A673 (cell line): ENCODE data around the gene ETV1. TPM values are rescaled to one million over a fixed set of nuclear protein-coding genes. Genes with fewer than 3 reads are reported as not detected.

Source experiments
- BruUV-seq: library from RNA; stranded (reverse); fragments of 400-500 nt; replicated peaks from 2 replicates; lab custom pipeline; 2021; lab: Mats Ljungman, UMichigan
- CTCF ChIA-PET: fragments of 300-600 bp; sonication (Branson Sonifier 250); formaldehyde crosslinking; loops from one replicate; lab custom pipeline; 2022; ENCODE audit warnings: antibody characterized with exemption; lab: Charles Lee
- POLR2A ChIA-PET: fragments of 300-600 bp; sonication (Branson Sonifier 250); formaldehyde crosslinking; loops from one replicate; lab custom pipeline; 2022; ENCODE audit warnings: antibody characterized with exemption; ENCODE audit not compliant: low non-redundant PET; lab: Charles Lee
- DNase-seq: peaks from one replicate; pipeline ENCODE4 v3.0.0-alpha.2; 2015; ENCODE audit warnings: low spot score
- H3K27ac ChIP-seq: fragments of 200-600 bp; sonication (generic); 2 replicates; pipeline ENCODE4 v1.5.1; 2016; ENCODE audit warnings: mixed run types, low read depth, mild to moderate bottlenecking, mixed read lengths, antibody characterized with exemption, low read length; ENCODE audit not compliant: poor library complexity, severe bottlenecking
- H3K27me3 ChIP-seq: fragments of 200-600 bp; sonication (generic); replicated peaks from 2 replicates; pipeline ENCODE4 v1.6.1; 2017; ENCODE audit warnings: mixed run types, low read depth, mild to moderate bottlenecking, mixed read lengths, antibody characterized with exemption, low read length; ENCODE audit not compliant: insufficient read depth, poor library complexity
- H3K36me3 ChIP-seq: fragments of 200-600 bp; sonication (generic); 2 replicates; pipeline ENCODE4 v1.6.1; 2016; ENCODE audit warnings: mixed run types, mild to moderate bottlenecking, mixed read lengths, antibody characterized with exemption, low read length; ENCODE audit not compliant: insufficient read depth, poor library complexity, severe bottlenecking
- H3K4me1 ChIP-seq: fragments of 200-600 bp; sonication (generic); 2 replicates; pipeline ENCODE4 v1.6.1; 2017; ENCODE audit warnings: mixed run types, mild to moderate bottlenecking, mixed read lengths, antibody characterized with exemption, low read length; ENCODE audit not compliant: insufficient read depth, poor library complexity, severe bottlenecking
- H3K4me3 ChIP-seq: fragments of 200-600 bp; sonication (generic); 2 replicates; pipeline ENCODE4 v1.5.1; 2016; ENCODE audit warnings: low read depth, mixed run types, mild to moderate bottlenecking, mixed read lengths, low read length; ENCODE audit not compliant: poor library complexity, severe bottlenecking
- H3K9me3 ChIP-seq: fragments of 200-600 bp; sonication (generic); 2 replicates; pipeline ENCODE4 v1.6.1; 2016; ENCODE audit warnings: mixed run types, low read depth, mild to moderate bottlenecking, mixed read lengths, antibody characterized with exemption, low read length; ENCODE audit not compliant: poor library complexity, severe bottlenecking
- EZH2 ChIP-seq: fragments of 200-600 bp; sonication (generic); IDR thresholded peaks from 2 replicates; pipeline ENCODE4 v1.6.1; 2017; ENCODE audit warnings: borderline replicate concordance, low read depth, mild to moderate bottlenecking, mixed read lengths, antibody characterized with exemption, low read length; ENCODE audit not compliant: poor library complexity, severe bottlenecking
- intact Hi-C: fragments of 100-400 bp; cut with micrococcal nuclease; formaldehyde crosslinking; loops from one replicate; pipeline ENCODE4 v1.10.0; 2022; ENCODE audit not compliant: unreplicated experiment
- total RNA-seq: library from RNA; stranded (reverse); gene quantifications from 2 replicates; pipeline ENCODE4 v1.2.3, GENCODE V29; 2021
- TF ChIP-seq, protein P1 (sequence below): fragments of 300-800, 200-600 bp; sonication (generic); conservative IDR thresholded peaks from 2 replicates; pipeline ENCODE4 v1.5.1; 2017; ENCODE audit warnings: low read depth, mild to moderate bottlenecking, antibody characterized with exemption, low read length, moderate library complexity, mixed read lengths

ETV1 gene
- total RNA-seq, 1 experiment from 2014 or later = 84.1 TPM

GRCh38 chr7:13872709-13873108, 116.8 kb downstream of the ETV1 start:
- TF ChIP-seq, protein P1, sequence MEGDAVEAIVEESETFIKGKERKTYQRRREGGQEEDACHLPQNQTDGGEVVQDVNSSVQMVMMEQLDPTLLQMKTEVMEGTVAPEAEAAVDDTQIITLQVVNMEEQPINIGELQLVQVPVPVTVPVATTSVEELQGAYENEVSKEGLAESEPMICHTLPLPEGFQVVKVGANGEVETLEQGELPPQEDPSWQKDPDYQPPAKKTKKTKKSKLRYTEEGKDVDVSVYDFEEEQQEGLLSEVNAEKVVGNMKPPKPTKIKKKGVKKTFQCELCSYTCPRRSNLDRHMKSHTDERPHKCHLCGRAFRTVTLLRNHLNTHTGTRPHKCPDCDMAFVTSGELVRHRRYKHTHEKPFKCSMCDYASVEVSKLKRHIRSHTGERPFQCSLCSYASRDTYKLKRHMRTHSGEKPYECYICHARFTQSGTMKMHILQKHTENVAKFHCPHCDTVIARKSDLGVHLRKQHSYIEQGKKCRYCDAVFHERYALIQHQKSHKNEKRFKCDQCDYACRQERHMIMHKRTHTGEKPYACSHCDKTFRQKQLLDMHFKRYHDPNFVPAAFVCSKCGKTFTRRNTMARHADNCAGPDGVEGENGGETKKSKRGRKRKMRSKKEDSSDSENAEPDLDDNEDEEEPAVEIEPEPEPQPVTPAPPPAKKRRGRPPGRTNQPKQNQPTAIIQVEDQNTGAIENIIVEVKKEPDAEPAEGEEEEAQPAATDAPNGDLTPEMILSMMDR = no peak
- no peak for TF ChIP-seq EZH2
- Histone ChIP-seq H3K27me3 (no peaks in the 10 kb centered on the region), H3K9me3 (no peaks in the 10 kb centered on the region), H3K36me3 (no peaks in the 10 kb centered on the region), H3K27ac (no peak overlapping the region), H3K4me1 (no peaks in the 10 kb centered on the region), H3K4me3 (no peak overlapping the region)
- intact Hi-C loops = no loop called here
- no peak for DNase-seq
- CTCF ChIA-PET = no interaction called here
- BruUV-seq = no TSS peak
- POLR2A ChIA-PET = no interaction called here

GRCh38 chr7:13871008-13871407, 118.5 kb downstream of the ETV1 start:
- Histone ChIP-seq H3K27me3 (no peaks in the 10 kb centered on the region), H3K9me3 (no peaks in the 10 kb centered on the region), H3K27ac (no peak overlapping the region), H3K4me3 (no peak overlapping the region), H3K36me3 (no peaks in the 10 kb centered on the region), H3K4me1 (no peaks in the 10 kb centered on the region)
- intact Hi-C loops = no loop called here
- BruUV-seq = no TSS peak
- TF ChIP-seq, protein P1 = no peak
- no peak for TF ChIP-seq EZH2
- DNase-seq = no peak
- ChIA-PET POLR2A (no interaction called here), CTCF (no interaction called here)

DNA sequence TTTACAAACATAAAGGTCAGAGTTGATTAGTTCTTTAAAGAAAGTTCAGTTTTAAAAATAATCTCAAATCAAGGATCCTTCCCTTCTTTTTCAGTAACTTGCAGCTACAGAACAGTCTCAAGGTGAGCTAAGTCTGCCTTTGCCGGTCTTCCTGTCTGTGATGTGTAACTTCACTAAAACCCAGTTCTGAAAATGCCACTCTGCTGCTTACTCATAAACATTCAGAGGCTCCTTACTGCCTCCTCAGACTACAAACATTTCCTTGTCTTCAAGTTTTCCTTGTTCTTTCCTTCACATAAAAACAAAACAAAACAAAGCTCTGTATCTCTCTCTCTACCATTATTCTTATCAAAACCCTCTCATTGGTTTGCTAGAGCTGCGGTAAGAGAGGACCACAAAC, 128.7 kb downstream of the ETV1 start:
- Histone ChIP-seq H3K36me3 (no peaks in the 10 kb centered on the region), H3K27me3 (no peaks in the 10 kb centered on the region), H3K4me1 (no peaks in the 10 kb centered on the region), H3K4me3 (no peak overlapping the region), H3K27ac (no peak overlapping the region), H3K9me3 (no peaks in the 10 kb centered on the region)
- POLR2A ChIA-PET = no interaction called here
- TF ChIP-seq EZH2 = no peak
- TF ChIP-seq, protein P1 = no peak
- intact Hi-C loops = no loop called here
- CTCF ChIA-PET = no interaction called here
- no peak for DNase-seq
- BruUV-seq = no TSS peak
